Thymus (tissue), 11 donors: ENCODE data around the gene RTN4RL1. TPM values are rescaled to one million over a fixed set of nuclear protein-coding genes. Genes with fewer than 3 reads are reported as not detected.

Source experiments
- DNase-seq, 9 donors: peaks; one replicate each; pipeline ENCODE4 v3.0.0-alpha.2; 2013; ENCODE audit warnings: low spot score in 9 of 9, low read depth in 6 of 9, missing footprints in 1 of 9
- H3K27ac ChIP-seq, 2 donors: one replicate each; pipeline ENCODE4 v1.5.1; 2013; ENCODE audit warnings: control low read depth in 1 of 2, low read depth in 1 of 2, low read length in 1 of 2, mild to moderate bottlenecking in 1 of 2, moderate library complexity in 1 of 2
- H3K27me3 ChIP-seq, 2 donors: one replicate each; pipeline ENCODE4 v1.5.1; 2013; ENCODE audit warnings: low read length in 1 of 2; ENCODE audit not compliant: control insufficient read depth in 2 of 2, insufficient read depth in 1 of 2
- H3K36me3 ChIP-seq, 2 donors: one replicate each; pipeline ENCODE4 v1.5.1; 2013; ENCODE audit warnings: low read length in 1 of 2, mild to moderate bottlenecking in 1 of 2, moderate library complexity in 1 of 2; ENCODE audit not compliant: control insufficient read depth in 2 of 2, insufficient read depth in 2 of 2
- H3K4me1 ChIP-seq, 2 donors: one replicate each; pipeline ENCODE4 v1.5.1; 2013; ENCODE audit warnings: low read length in 2 of 2; ENCODE audit not compliant: control insufficient read depth in 2 of 2, insufficient read depth in 2 of 2
- H3K4me3 ChIP-seq, 2 donors: one replicate each; pipeline ENCODE4 v1.5.1; 2013; ENCODE audit warnings: low read length in 2 of 2, control low read depth in 1 of 2, mild to moderate bottlenecking in 1 of 2
- H3K9me3 ChIP-seq, 2 donors: one replicate each; pipeline ENCODE4 v1.5.1; 2013; ENCODE audit warnings: low read length in 1 of 2, mild to moderate bottlenecking in 1 of 2; ENCODE audit not compliant: control insufficient read depth in 2 of 2, insufficient read depth in 1 of 2
- WGBS: extraction: QIAGEN DNeasy Blood & Tissue Kit; methylation state at CpG from one replicate; pipeline ENCODE4 v1.1.7; 2013; 5-methylcytosine and 5-hydroxymethylcytosine counted together
- polyA plus RNA-seq: library from polyadenylated mRNA; stranded (reverse); fragments of 200-250 nt; gene quantifications from one replicate; pipeline ENCODE4 v1.2.3, GENCODE V29; 2013
- total RNA-seq: library from RNA; stranded (reverse); fragments of 120-200 nt; gene quantifications from one replicate; pipeline ENCODE4 v1.2.4, GENCODE V29; 2013
- donor health status: healthy.

RTN4RL1 gene
- total and polyA plus RNA-seq, 2 donors, result 0.52 to 0.68 TPM

GRCh38 chr17:1956134-1956533 is 69.0 kb downstream of the RTN4RL1 start:
- peaks cover 0 to 7% of the 10 kb centered on the region in 2 donors for H3K27me3 ChIP-seq
- H3K36me3 ChIP-seq, result no peaks in the 10 kb centered on the region
- no peaks in the 10 kb centered on the region for H3K9me3 ChIP-seq
- no peak overlapping the region for H3K4me3 ChIP-seq
- no peak overlapping the region for H3K27ac ChIP-seq
- H3K4me1 ChIP-seq, result no peaks in the 10 kb centered on the region
- 93% methylated on average over 13 of the region's 13 CpGs for WGBS
- no peak for DNase-seq

DNA sequence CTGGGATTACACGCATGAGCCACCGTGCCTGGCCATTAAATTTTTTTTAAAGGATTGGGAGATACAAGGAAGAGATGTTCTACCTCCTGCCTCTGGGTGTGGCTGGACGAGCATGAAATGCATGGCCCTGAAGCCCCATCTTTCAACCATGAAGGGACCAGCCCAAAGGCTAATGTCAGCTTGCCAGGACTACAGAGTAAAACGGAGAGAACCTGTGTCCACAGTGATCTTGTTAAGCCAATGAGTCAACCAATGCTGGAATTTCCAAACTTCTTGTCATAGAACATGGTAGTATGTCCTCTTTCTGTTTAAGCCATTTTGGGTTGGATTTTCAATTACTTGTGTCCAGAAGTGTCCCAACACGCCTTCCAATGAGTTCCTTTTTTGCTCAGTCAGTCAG is 71.3 kb downstream of the RTN4RL1 start:
- no peak overlapping the region for H3K4me3 ChIP-seq
- no peak for DNase-seq
- H3K27me3 ChIP-seq, result peaks cover 0 to 4% of the 10 kb centered on the region in 2 donors
- no peaks in the 10 kb centered on the region for H3K36me3 ChIP-seq
- H3K4me1 ChIP-seq, result no peaks in the 10 kb centered on the region
- WGBS, result 91% methylated on average over 5 of the region's 5 CpGs
- no peaks in the 10 kb centered on the region for H3K9me3 ChIP-seq
- H3K27ac ChIP-seq, result no peak overlapping the region

DNA sequence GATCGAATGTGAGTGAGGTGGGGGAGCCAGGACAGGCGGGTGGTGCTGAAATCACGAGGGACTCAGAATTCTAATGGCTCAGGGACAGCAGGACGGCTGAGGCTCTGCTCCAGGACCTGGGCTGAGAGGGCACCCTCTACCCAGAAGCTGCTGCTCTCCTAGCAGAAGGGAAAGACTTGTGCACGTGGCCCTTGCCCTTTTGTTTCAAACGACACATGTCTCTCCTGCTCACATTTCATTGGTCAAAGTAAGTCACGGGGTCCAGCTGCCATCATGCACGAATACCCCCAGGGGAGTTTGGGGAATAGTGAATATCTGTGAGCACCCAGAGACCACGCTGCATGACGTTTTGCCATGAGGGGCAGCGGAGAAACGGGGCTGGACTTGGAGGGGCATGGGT is 73.2 kb downstream of the RTN4RL1 start:
- Histone ChIP-seq H3K9me3 (no peaks in the 10 kb centered on the region), H3K4me1 (no peaks in the 10 kb centered on the region), H3K36me3 (no peaks in the 10 kb centered on the region), H3K4me3 (no peak overlapping the region), H3K27me3 (peaks cover 0 to 4% of the 10 kb centered on the region in 2 donors), H3K27ac (no peak overlapping the region)
- WGBS, result 83% methylated on average over 12 of the region's 12 CpGs
- no peak for DNase-seq

- no peaks in the 10 kb centered on the region for H3K36me3 ChIP-seq
- no peak for DNase-seq
- WGBS, result 97% methylated on average over 5 of the region's 5 CpGs
Measured at GRCh38 chr17:1949754-1950153, 75.4 kb downstream of the RTN4RL1 start.

DNA sequence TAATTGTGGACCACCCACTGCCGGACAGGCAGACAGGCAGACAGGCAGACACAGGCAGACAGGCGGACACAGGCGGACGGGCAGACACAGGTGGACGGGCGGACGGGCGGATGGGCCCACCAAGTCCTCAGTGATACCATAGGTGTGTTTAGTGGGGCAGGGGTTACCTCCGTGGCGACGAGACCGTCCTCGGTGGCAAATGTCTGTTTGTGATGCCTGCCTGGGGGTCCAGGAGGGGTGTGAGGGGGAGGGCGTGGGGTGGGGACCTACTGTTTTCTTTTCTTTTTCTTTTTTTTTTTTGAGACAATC is 76.7 kb downstream of the RTN4RL1 start:
- Histone ChIP-seq H3K4me3 (no peak overlapping the region), H3K4me1 (no peaks in the 10 kb centered on the region), H3K36me3 (no peaks in the 10 kb centered on the region), H3K27ac (no peak overlapping the region), H3K27me3 (no peaks in the 10 kb centered on the region), H3K9me3 (no peaks in the 10 kb centered on the region)
- 97% methylated on average over 14 of the region's 14 CpGs for WGBS
- no peak for DNase-seq

More at GRCh38 chr17:1949754-1950153, 75.4 kb downstream of the RTN4RL1 start:
- H3K27ac ChIP-seq, result no peak overlapping the region
- no peak overlapping the region for H3K4me3 ChIP-seq
- peaks cover 0 to 2% of the 10 kb centered on the region in 2 donors for H3K27me3 ChIP-seq
- H3K4me1 ChIP-seq, result no peaks in the 10 kb centered on the region
- H3K9me3 ChIP-seq, result no peaks in the 10 kb centered on the region

GRCh38 chr17:1947743-1948516 is 77.2 kb downstream of the RTN4RL1 start:
- no peak overlapping the region for H3K27ac ChIP-seq
- no peak for DNase-seq
- H3K4me3 ChIP-seq, result no peak overlapping the region
- H3K27me3 ChIP-seq, result no peaks in the 10 kb centered on the region
- H3K4me1 ChIP-seq, result no peaks in the 10 kb centered on the region
- WGBS, result 97% methylated on average over 22 of the region's 22 CpGs
- no peaks in the 10 kb centered on the region for H3K9me3 ChIP-seq
- H3K36me3 ChIP-seq, result no peaks in the 10 kb centered on the region

- DNase-seq, result no peak
- Histone ChIP-seq H3K36me3 (no peaks in the 10 kb centered on the region), H3K9me3 (no peaks in the 10 kb centered on the region), H3K4me1 (no peaks in the 10 kb centered on the region), H3K27ac (no peak overlapping the region), H3K27me3 (no peaks in the 10 kb centered on the region), H3K4me3 (no peak overlapping the region)
- 95% methylated on average over 22 of the region's 22 CpGs for WGBS
Measured at GRCh38 chr17:1947229-1947742, 77.8 kb downstream of the RTN4RL1 start.

DNA sequence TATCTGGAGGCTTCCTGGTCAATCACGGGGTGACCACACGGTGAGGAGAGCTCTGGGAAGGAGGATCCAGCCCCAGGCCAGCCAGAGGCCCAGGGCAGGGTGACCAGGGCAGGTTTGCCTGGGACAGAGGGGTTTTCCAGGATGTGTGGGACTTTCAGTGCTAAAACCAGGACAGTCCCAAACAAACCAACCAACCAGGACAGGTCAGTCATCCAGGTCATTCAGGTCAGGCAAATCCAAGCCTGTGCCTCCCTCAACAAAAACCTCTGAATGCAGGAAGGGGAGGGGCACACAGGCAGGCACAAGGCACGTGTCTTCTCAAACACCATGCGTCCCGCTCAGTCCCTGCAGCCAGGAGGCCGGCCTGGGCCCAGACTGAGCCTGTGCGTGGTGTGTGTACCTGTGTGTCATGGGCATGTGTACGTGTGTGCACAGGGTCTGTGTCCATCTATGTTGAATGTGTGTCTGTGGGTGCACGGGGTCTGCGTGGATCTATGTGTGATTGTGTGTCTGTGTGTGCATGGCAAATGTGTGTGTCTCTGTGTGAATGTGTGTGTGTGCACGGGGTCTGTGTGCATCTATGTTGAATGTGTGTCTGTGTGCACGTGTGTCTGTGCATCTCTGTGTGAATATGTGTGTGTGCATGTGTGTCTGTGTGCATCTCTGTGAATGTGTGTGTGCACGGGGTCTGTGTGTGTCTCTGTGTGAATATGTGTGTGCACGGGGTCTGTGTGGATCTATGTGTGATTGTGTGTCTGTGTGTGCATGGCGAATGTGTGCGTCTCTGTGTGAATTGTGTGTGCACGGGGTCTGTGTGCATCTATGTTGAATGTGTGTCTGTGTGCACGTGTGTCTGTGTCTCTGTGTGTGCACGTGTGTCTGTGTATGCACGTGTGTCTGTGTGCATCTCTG is 78.9 kb downstream of the RTN4RL1 start:
- no peaks in the 10 kb centered on the region for H3K27me3 ChIP-seq
- H3K4me3 ChIP-seq, result no peak overlapping the region
- no peaks in the 10 kb centered on the region for H3K4me1 ChIP-seq
- H3K9me3 ChIP-seq, result no peaks in the 10 kb centered on the region
- H3K27ac ChIP-seq, result no peak overlapping the region
- DNase-seq, result no peak
- no peaks in the 10 kb centered on the region for H3K36me3 ChIP-seq
- 95% methylated on average over 20 of the region's 20 CpGs for WGBS

DNA sequence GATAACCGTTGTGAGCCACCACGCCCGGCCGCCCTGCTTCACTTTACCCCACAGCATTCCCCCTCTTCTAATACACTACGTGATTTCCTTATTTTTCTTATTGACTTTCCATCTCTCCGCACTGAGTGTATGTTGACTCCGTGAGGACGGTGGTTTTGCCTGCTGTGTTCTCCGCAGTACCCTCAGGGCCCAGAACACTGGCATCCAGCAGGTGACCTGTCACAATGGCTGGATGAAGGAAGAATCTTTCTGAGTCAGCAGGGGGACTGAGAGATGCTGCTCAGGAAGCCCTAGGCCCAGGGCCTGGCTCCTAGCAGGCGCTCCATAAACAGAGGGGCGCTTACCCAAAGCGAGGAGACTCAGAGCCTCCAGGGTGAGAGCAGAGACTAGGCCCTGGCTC is 79.5 kb downstream of the RTN4RL1 start:
- Histone ChIP-seq H3K27ac (no peak overlapping the region), H3K4me3 (no peak overlapping the region), H3K36me3 (no peaks in the 10 kb centered on the region), H3K27me3 (no peaks in the 10 kb centered on the region), H3K9me3 (no peaks in the 10 kb centered on the region), H3K4me1 (no peaks in the 10 kb centered on the region)
- 98% methylated on average over 12 of the region's 12 CpGs for WGBS
- DNase-seq, result no peak
